SK-N-SH (cell line): ENCODE data around the gene KRT35. TPM values are rescaled to one million over a fixed set of nuclear protein-coding genes. Genes with fewer than 3 reads are reported as not detected.

ENCODE experiments used
- CTCF ChIA-PET: fragments of 300-600, 350-600 bp; formaldehyde crosslinking; extraction: SDS; loops from one replicate; lab custom pipeline; 2021; lab: Yijun Ruan, JAX
- POLR2A ChIA-PET: fragments of 350-600 bp; sonication (Branson Sonifier 250); formaldehyde crosslinking; extraction: SDS; loops from one replicate; lab custom pipeline; 2020; ENCODE audit warnings: antibody characterized with exemption, inconsistent platforms; lab: Yijun Ruan, JAX
- DNase-seq: peaks from one replicate; pipeline ENCODE4 v3.0.0; 2012
- H2AFZ ChIP-seq: fragments of 200-600 bp; sonication (generic); 2 replicates; pipeline ENCODE4 v1.8.1; 2016; ENCODE audit warnings: antibody characterized with exemption, mild to moderate bottlenecking, low read depth
- H3F3A ChIP-seq: fragments of 200-600 bp; sonication (generic); replicated peaks from 2 replicates; pipeline ENCODE3; 2016; ENCODE audit warnings: antibody characterized with exemption, mild to moderate bottlenecking; ENCODE audit not compliant: insufficient read depth
- H3K27ac ChIP-seq, 2 experiments: fragments of 200-500 bp in 1 of 2; fragments of 200-600 bp in 1 of 2; sonication (Bioruptor generic) in 1 of 2; sonication (generic), shearing (Covaris generic) in 1 of 2; 2 replicates each; pipeline versions ENCODE4 v1.5.1 to v1.6.1; 2014 to 2016; ENCODE audit warnings: low read depth in 2 of 2, inconsistent platforms in 1 of 2, low read length in 1 of 2, mild to moderate bottlenecking in 1 of 2, mixed read lengths in 1 of 2
- H3K27me3 ChIP-seq: fragments of 200-600 bp; sonication (generic), shearing (Covaris generic); 2 replicates; pipeline ENCODE4 v1.6.1; 2016; ENCODE audit warnings: mixed run types; ENCODE audit not compliant: insufficient read depth
- H3K36me3 ChIP-seq, 2 experiments: fragments of 200-500 bp in 1 of 2; fragments of 200-600 bp in 1 of 2; sonication (Bioruptor generic) in 1 of 2; sonication (generic) in 1 of 2; replicated peaks in 1 of 2; 2 replicates each; pipeline versions ENCODE3 to v1.5.1; 2014 to 2016; ENCODE audit warnings: low read length in 1 of 2, mild to moderate bottlenecking in 1 of 2; ENCODE audit not compliant: insufficient read depth in 2 of 2, control insufficient read depth in 1 of 2
- H3K4me1 ChIP-seq, 2 experiments: fragments of 200-500 bp in 1 of 2; fragments of 200-600 bp in 1 of 2; sonication (Bioruptor generic) in 1 of 2; sonication (generic), shearing (Covaris generic) in 1 of 2; 2 replicates each; pipeline versions ENCODE4 v1.5.1 to v1.6.1; 2014 to 2016; ENCODE audit warnings: low read depth in 1 of 2, low read length in 1 of 2, mixed run types in 1 of 2; ENCODE audit not compliant: insufficient read depth in 2 of 2, control insufficient read depth in 1 of 2
- H3K4me2 ChIP-seq: fragments of 200-600 bp; sonication (generic), shearing (Covaris generic); 2 replicates; pipeline ENCODE4 v1.6.1; 2017; ENCODE audit warnings: mixed run types
- H3K4me3 ChIP-seq, 2 experiments: fragments of 200-500 bp in 1 of 2; fragments of 200-600 bp in 1 of 2; sonication (Bioruptor generic) in 1 of 2; sonication (generic), shearing (Covaris generic) in 1 of 2; 2 replicates each; pipeline versions ENCODE4 v1.5.1 to v1.8.1; 2014 to 2016; ENCODE audit warnings: low read depth in 2 of 2, inconsistent platforms in 1 of 2, low read length in 1 of 2, mild to moderate bottlenecking in 1 of 2, mixed read lengths in 1 of 2, moderate library complexity in 1 of 2
- H3K79me2 ChIP-seq: fragments of 200-600 bp; sonication (generic); 2 replicates; pipeline ENCODE4 v1.8.1; 2017; ENCODE audit warnings: mild to moderate bottlenecking; ENCODE audit not compliant: insufficient read depth
- H3K9ac ChIP-seq: fragments of 200-600 bp; sonication (generic); 2 replicates; pipeline ENCODE4 v1.6.1; 2017; ENCODE audit warnings: mixed run types
- H3K9me2 ChIP-seq: fragments of 200-600 bp; sonication (generic); 2 replicates; pipeline ENCODE4 v1.6.1; 2017; ENCODE audit warnings: mixed run types
- H3K9me3 ChIP-seq: fragments of 200-600 bp; sonication (generic); 2 replicates; pipeline ENCODE4 v1.6.1; 2017; ENCODE audit warnings: mixed run types, mild to moderate bottlenecking, moderate library complexity
- H4K20me1 ChIP-seq: fragments of 200-600 bp; sonication (generic); 2 replicates; pipeline ENCODE4 v1.6.1; 2017; ENCODE audit warnings: mild to moderate bottlenecking, mixed run types; ENCODE audit not compliant: insufficient read depth
- CHD2 ChIP-seq: fragments of 150-350 bp; IDR thresholded peaks from 2 replicates; pipeline ENCODE4 v1.6.1; 2018; ENCODE audit warnings: low read length; ENCODE audit not compliant: partially characterized antibody
- EP300 ChIP-seq, 2 experiments: IDR thresholded peaks; 2 replicates each; pipeline versions ENCODE4 v1.4.0 to v1.6.1; 2012; ENCODE audit warnings: borderline replicate concordance in 1 of 2, low read depth in 1 of 2, low read length in 1 of 2
- FOXJ3 ChIP-seq: sonication (generic); formaldehyde crosslinking; IDR thresholded peaks from 2 replicates; pipeline ENCODE4 v1.5.1; 2020; ENCODE audit warnings: mild to moderate bottlenecking, missing genetic modification reagents
- FOXM1 ChIP-seq: IDR thresholded peaks from 2 replicates; pipeline ENCODE4 v1.4.0; 2012; ENCODE audit warnings: low read depth, mild to moderate bottlenecking
- POLR2AphosphoS5 ChIP-seq: IDR thresholded peaks from 2 replicates; pipeline ENCODE4 v1.6.1; 2012; ENCODE audit warnings: low read depth, low read length
- RAD21 ChIP-seq: IDR thresholded peaks from 2 replicates; pipeline ENCODE4 v1.6.1; 2012; ENCODE audit warnings: mild to moderate bottlenecking, low read length
- RCOR1 ChIP-seq: fragments of 150-350 bp; IDR thresholded peaks from 2 replicates; pipeline ENCODE4 v1.6.1; 2017; ENCODE audit warnings: antibody characterized with exemption, low read length
- RFX5 ChIP-seq: IDR thresholded peaks from 2 replicates; pipeline ENCODE4 v1.6.1; 2012; ENCODE audit warnings: mild to moderate bottlenecking, improper control_type of control experiment, low read length
- TEAD4 ChIP-seq: IDR thresholded peaks from 2 replicates; pipeline ENCODE4 v1.4.0; 2012; ENCODE audit warnings: mild to moderate bottlenecking, borderline replicate concordance; ENCODE audit not compliant: insufficient read depth
- YY1 ChIP-seq: IDR thresholded peaks from 2 replicates; pipeline ENCODE4 v1.4.0; 2012; ENCODE audit warnings: low read depth, mild to moderate bottlenecking
- WGBS: methylation state at CpG from one replicate; pipeline ENCODE4 v1.1.6; 2017; ENCODE audit warnings: low lambda C conversion rate; 5-methylcytosine and 5-hydroxymethylcytosine counted together
- polyA plus RNA-seq, 3 experiments: library from polyadenylated mRNA; depleted of rRNA; stranded (reverse); fragments of >200 nt; gene quantifications; 2 replicates each; pipeline ENCODE4 v1.2.3, GENCODE V29; 2012
- TF ChIP-seq, protein P1 (sequence below): IDR thresholded peaks from 2 replicates; pipeline ENCODE4 v1.4.0; 2012; ENCODE audit warnings: low read depth, borderline replicate concordance
- TF ChIP-seq, protein P2 (sequence below): fragments of 150-350 bp; IDR thresholded peaks from 2 replicates; pipeline ENCODE4 v1.6.1; 2016; ENCODE audit warnings: mild to moderate bottlenecking, low read depth, low read length
- TF ChIP-seq, protein P3 (sequence below): IDR thresholded peaks from 2 replicates; pipeline ENCODE4 v1.4.0; 2012; ENCODE audit warnings: low read depth, borderline replicate concordance
- TF ChIP-seq, protein P4 (sequence below): fragments of 200-600 bp; sonication (generic); IDR thresholded peaks from 2 replicates; pipeline ENCODE4 v1.6.1; 2017; ENCODE audit warnings: antibody characterized with exemption, mild to moderate bottlenecking, moderate library complexity

KRT35 gene
- polyA plus RNA-seq, 1 of the 3 experiments (the other 2 are of a cell fraction) = not detected

DNA sequence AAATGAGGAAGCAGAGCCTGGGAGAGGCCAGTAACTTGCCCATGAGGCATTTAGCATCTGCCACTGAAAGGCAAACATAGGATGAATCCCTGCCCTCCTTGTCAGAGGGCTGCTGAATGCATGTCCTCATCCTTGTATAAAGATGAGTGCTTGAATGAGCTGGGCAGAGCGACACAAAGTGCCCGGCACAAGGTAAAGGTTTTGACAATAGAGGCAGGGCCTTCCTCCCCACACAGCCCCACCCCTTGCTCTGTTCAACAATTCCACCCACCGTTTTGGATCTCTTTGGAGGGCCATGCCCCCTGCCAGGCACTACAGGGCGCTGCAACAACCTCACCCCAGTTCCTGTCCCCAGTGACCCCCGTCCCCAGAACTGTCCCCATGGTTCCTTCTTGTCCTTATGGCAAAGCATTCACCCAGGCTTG, 48.6 kb upstream of the KRT35 start:
- POLR2A ChIA-PET = interaction anchor here (1.2 to 2.8 kb wide), 7 partner anchors 9 to 160 kb away, joined by 4 to 30 read pairs (median 6); partner anchors contain the start of gene KRT15
- DNase-seq = peak; percentile 53
- 55% methylated on average over 3 of the region's 5 CpGs for WGBS
- Histone ChIP-seq H3K4me2 (peak overlapping the region; percentile 64), H3K4me1 (peaks cover 25 to 43% of the 10 kb centered on the region in 2 experiments), H3K27me3 (no peaks in the 10 kb centered on the region), H4K20me1 (no peaks in the 10 kb centered on the region), H3K36me3 (no peaks in the 10 kb centered on the region), H2AFZ (peak overlapping the region; percentile 53; the same call in 1 of the 2 replicates), H3K4me3 (no peak overlapping the region), H3K9ac (peak overlapping the region; percentile 52), H3K27ac (peak overlapping the region; percentile 94 to 99), H3K9me2 (no peaks in the 10 kb centered on the region), H3F3A (peaks cover 17% of the 10 kb centered on the region), H3K9me3 (no peaks in the 10 kb centered on the region), H3K79me2 (no peaks in the 10 kb centered on the region)
- CTCF ChIA-PET = interaction anchor here (1.0 to 10.6 kb wide), 10 partner anchors 8 to 159 kb away, joined by 3 to 144 read pairs (median 8); partner anchors contain the start of gene EIF1
- TF ChIP-seq YY1 = no peak
- TF ChIP-seq, protein P1, sequence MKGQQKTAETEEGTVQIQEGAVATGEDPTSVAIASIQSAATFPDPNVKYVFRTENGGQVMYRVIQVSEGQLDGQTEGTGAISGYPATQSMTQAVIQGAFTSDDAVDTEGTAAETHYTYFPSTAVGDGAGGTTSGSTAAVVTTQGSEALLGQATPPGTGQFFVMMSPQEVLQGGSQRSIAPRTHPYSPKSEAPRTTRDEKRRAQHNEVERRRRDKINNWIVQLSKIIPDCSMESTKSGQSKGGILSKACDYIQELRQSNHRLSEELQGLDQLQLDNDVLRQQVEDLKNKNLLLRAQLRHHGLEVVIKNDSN = no peak
- TF ChIP-seq, protein P2, sequence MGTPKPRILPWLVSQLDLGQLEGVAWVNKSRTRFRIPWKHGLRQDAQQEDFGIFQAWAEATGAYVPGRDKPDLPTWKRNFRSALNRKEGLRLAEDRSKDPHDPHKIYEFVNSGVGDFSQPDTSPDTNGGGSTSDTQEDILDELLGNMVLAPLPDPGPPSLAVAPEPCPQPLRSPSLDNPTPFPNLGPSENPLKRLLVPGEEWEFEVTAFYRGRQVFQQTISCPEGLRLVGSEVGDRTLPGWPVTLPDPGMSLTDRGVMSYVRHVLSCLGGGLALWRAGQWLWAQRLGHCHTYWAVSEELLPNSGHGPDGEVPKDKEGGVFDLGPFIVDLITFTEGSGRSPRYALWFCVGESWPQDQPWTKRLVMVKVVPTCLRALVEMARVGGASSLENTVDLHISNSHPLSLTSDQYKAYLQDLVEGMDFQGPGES = no peak
- TF ChIP-seq, protein P3, sequence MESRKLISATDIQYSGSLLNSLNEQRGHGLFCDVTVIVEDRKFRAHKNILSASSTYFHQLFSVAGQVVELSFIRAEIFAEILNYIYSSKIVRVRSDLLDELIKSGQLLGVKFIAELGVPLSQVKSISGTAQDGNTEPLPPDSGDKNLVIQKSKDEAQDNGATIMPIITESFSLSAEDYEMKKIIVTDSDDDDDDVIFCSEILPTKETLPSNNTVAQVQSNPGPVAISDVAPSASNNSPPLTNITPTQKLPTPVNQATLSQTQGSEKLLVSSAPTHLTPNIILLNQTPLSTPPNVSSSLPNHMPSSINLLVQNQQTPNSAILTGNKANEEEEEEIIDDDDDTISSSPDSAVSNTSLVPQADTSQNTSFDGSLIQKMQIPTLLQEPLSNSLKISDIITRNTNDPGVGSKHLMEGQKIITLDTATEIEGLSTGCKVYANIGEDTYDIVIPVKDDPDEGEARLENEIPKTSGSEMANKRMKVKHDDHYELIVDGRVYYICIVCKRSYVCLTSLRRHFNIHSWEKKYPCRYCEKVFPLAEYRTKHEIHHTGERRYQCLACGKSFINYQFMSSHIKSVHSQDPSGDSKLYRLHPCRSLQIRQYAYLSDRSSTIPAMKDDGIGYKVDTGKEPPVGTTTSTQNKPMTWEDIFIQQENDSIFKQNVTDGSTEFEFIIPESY = no peak
- no peak for TF ChIP-seq RAD21
- TF ChIP-seq TEAD4 = no peak
- no peak for TF ChIP-seq EP300 (IDR thresholded peaks at IDR 0.05; ENCODE audit: borderline replicate concordance in 1 of 2, low read depth in 1 of 2, low read length in 1 of 2)
- TF ChIP-seq POLR2AphosphoS5 = no peak
- TF ChIP-seq FOXM1 = no peak
- TF ChIP-seq CHD2 = no peak
- TF ChIP-seq, protein P4, sequence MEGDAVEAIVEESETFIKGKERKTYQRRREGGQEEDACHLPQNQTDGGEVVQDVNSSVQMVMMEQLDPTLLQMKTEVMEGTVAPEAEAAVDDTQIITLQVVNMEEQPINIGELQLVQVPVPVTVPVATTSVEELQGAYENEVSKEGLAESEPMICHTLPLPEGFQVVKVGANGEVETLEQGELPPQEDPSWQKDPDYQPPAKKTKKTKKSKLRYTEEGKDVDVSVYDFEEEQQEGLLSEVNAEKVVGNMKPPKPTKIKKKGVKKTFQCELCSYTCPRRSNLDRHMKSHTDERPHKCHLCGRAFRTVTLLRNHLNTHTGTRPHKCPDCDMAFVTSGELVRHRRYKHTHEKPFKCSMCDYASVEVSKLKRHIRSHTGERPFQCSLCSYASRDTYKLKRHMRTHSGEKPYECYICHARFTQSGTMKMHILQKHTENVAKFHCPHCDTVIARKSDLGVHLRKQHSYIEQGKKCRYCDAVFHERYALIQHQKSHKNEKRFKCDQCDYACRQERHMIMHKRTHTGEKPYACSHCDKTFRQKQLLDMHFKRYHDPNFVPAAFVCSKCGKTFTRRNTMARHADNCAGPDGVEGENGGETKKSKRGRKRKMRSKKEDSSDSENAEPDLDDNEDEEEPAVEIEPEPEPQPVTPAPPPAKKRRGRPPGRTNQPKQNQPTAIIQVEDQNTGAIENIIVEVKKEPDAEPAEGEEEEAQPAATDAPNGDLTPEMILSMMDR = no peak
- TF ChIP-seq RFX5 = no peak
- no peak for TF ChIP-seq FOXJ3
- no peak for TF ChIP-seq RCOR1
